Measurements from ENCODE around the gene CD58. TPM values are rescaled to one million over a fixed set of nuclear protein-coding genes. Genes with fewer than 3 reads are reported as not detected.

Gene CD58
- total RNA-seq, 1 experiment from 2014 or later = 11.0 TPM

DNA sequence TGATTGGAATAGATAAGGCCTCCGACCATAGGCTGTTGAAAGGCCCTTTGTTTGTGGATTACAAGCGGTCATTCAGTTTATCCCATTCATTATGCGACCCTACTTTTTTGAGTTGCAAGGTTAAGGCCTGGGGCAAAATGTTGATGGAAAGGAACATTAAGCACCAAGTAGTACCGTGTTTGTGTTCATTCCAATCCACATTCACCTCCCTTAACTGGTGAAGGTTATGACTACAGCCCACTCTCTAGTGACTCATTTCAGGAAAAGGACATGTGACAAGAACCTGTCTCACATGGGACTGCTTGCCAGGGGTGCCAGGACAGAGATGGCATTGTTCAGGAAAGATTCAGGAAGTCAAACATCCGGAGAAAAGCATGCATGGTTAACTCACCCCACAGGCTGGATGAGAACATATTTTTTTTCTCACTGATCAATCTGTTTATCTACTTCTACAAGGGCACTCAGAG lies 81.6 kb downstream of the CD58 start:
- Mint-ChIP-seq H3K27me3 (ENCODE audit: insufficient read depth, unreplicated experiment) (no peaks in the 10 kb centered on the region), H3K4me1 (ENCODE audit: insufficient read depth, unreplicated experiment) (peaks cover 29% of the 10 kb centered on the region), H3K4me3 (ENCODE audit: unreplicated experiment) (no peak overlapping the region), H3K9me3 (ENCODE audit: unreplicated experiment) (no peaks in the 10 kb centered on the region), H3K27ac (ENCODE audit: low read depth, unreplicated experiment) (no peak overlapping the region), H3K36me3 (ENCODE audit: insufficient read depth, unreplicated experiment) (peaks cover 5% of the 10 kb centered on the region)
- TF ChIP-seq, protein P1, sequence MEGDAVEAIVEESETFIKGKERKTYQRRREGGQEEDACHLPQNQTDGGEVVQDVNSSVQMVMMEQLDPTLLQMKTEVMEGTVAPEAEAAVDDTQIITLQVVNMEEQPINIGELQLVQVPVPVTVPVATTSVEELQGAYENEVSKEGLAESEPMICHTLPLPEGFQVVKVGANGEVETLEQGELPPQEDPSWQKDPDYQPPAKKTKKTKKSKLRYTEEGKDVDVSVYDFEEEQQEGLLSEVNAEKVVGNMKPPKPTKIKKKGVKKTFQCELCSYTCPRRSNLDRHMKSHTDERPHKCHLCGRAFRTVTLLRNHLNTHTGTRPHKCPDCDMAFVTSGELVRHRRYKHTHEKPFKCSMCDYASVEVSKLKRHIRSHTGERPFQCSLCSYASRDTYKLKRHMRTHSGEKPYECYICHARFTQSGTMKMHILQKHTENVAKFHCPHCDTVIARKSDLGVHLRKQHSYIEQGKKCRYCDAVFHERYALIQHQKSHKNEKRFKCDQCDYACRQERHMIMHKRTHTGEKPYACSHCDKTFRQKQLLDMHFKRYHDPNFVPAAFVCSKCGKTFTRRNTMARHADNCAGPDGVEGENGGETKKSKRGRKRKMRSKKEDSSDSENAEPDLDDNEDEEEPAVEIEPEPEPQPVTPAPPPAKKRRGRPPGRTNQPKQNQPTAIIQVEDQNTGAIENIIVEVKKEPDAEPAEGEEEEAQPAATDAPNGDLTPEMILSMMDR (IDR thresholded peaks at IDR 0.05; ENCODE audit: unreplicated experiment) = no peak
- ChIA-PET POLR2A (interaction anchor here (0.6 to 1.3 kb wide), 2 partner anchors 331 to 338 kb away, joined by 3 read pairs; no protein-coding TSS in a partner anchor), CTCF (interaction anchor here (0.8 to 13.7 kb wide), 4 partner anchors 10 to 349 kb away, joined by 3 to 222 read pairs (median 10); no protein-coding TSS in a partner anchor)
- DNase-seq (ENCODE audit: unreplicated experiment) = no peak
- intact Hi-C loops (cut with micrococcal nuclease) = loop anchor here (5.0 to 10.0 kb wide), 3 partner anchors 112 to 684 kb away; no protein-coding TSS in a partner anchor
- BruUV-seq (replicated peaks) = no TSS peak

DNA sequence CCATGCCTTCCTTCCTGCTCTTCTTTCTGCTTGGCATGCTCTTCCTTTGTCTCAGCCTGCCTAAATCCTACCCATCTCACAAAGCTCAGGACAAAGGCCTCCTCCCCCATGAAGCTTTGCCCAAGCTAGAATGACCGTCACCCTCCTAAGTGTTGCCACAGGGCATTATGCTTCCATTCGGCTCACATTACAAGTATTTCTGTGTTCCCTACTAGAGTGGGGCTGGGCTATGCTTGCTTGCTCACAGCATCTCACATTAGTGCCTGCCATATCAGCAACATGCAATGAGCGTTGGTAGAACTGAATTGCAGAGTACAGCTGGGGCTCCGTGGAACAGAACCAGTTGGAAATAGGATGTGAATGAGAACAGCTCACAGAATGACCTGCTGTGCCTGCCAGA lies 82.8 kb downstream of the CD58 start:
- Mint-ChIP-seq H3K27me3 (ENCODE audit: insufficient read depth, unreplicated experiment) (no peaks in the 10 kb centered on the region), H3K9me3 (ENCODE audit: unreplicated experiment) (no peaks in the 10 kb centered on the region), H3K4me1 (ENCODE audit: insufficient read depth, unreplicated experiment) (peaks cover 29% of the 10 kb centered on the region), H3K27ac (ENCODE audit: low read depth, unreplicated experiment) (no peak overlapping the region), H3K4me3 (ENCODE audit: unreplicated experiment) (no peak overlapping the region), H3K36me3 (ENCODE audit: insufficient read depth, unreplicated experiment) (peaks cover 5% of the 10 kb centered on the region)
- TF ChIP-seq, protein P1 (IDR thresholded peaks at IDR 0.05; ENCODE audit: unreplicated experiment) = no peak
- intact Hi-C loops (cut with micrococcal nuclease) = loop anchor here (5.0 to 10.0 kb wide), 3 partner anchors 111 to 683 kb away; no protein-coding TSS in a partner anchor
- BruUV-seq (replicated peaks) = no TSS peak
- ChIA-PET CTCF (interaction anchor here (0.7 to 8.7 kb wide), 7 partner anchors 9 to 347 kb away, joined by 3 to 323 read pairs (median 3); no protein-coding TSS in a partner anchor), POLR2A (interaction anchor here (0.5 to 5.4 kb wide), 4 partner anchors 17 to 349 kb away, joined by 3 to 33 read pairs (median 4); no protein-coding TSS in a partner anchor)
- peak; percentile 65 for DNase-seq (ENCODE audit: unreplicated experiment)

DNA sequence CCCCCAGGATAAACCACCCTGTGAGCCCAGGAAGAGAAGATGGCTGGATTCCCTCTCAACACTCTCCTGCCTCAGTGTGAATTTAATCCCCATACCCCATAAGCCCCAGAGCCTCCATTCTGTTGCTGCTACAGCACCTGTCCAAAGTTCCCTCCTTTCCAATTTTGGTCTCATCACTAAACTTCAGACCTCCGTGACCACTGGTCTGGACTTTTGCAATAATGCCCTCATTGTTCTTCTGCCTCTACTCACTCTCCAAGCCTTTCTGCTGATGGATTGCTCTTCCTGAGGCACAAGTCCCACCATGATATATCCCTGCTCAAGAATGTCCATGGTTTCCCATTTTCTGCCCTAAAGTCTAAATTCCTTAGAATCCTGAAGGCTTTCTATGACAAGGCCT lies 83.2 kb downstream of the CD58 start:
- intact Hi-C loops (cut with micrococcal nuclease) = loop anchor here (5.0 to 10.0 kb wide), 3 partner anchors 110 to 683 kb away; no protein-coding TSS in a partner anchor
- CTCF ChIA-PET = interaction anchor here (0.7 to 8.7 kb wide), 11 partner anchors 9 to 357 kb away, joined by 3 to 323 read pairs (median 3); no protein-coding TSS in a partner anchor
- POLR2A ChIA-PET = interaction anchor here (0.7 to 5.4 kb wide), 4 partner anchors 18 to 348 kb away, joined by 3 to 33 read pairs (median 4); no protein-coding TSS in a partner anchor

DNA sequence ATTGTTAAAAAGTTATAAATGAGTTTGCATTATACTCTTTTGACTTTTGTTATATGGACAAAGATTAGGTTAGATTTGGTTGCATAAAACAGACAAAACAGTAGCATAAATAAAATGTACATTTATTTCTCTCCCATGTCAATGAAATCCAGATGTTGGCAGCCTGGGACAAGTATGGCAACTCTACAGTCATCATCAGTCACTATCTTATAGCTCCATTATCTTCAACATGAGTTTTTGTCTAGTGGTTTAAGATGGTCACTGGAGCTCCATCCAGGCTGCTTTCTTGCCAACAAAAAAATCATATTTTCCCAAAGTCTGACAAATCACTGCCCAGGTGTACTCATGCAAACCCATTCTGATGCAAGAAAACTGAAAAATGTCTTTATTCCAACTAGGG lies 83.8 kb downstream of the CD58 start:
- H3K4me3 Mint-ChIP-seq (ENCODE audit: unreplicated experiment) = no peak overlapping the region
- CTCF ChIA-PET = interaction anchor here (0.6 to 8.7 kb wide), 13 partner anchors 10 to 356 kb away, joined by 3 to 323 read pairs (median 3); no protein-coding TSS in a partner anchor
- DNase-seq (ENCODE audit: unreplicated experiment) = no peak
- no TSS peak for BruUV-seq (replicated peaks)
- POLR2A ChIA-PET = interaction anchor here (0.7 to 5.4 kb wide), 3 partner anchors 18 to 348 kb away, joined by 4 to 33 read pairs (median 10); no protein-coding TSS in a partner anchor
- peaks cover 5% of the 10 kb centered on the region for H3K36me3 Mint-ChIP-seq (ENCODE audit: insufficient read depth, unreplicated experiment)
- peaks cover 29% of the 10 kb centered on the region for H3K4me1 Mint-ChIP-seq (ENCODE audit: insufficient read depth, unreplicated experiment)
- no peak overlapping the region for H3K27ac Mint-ChIP-seq (ENCODE audit: low read depth, unreplicated experiment)
- intact Hi-C loops (cut with micrococcal nuclease) = loop anchor here (5.0 to 10.0 kb wide), 3 partner anchors 110 to 682 kb away; no protein-coding TSS in a partner anchor
- H3K27me3 Mint-ChIP-seq (ENCODE audit: insufficient read depth, unreplicated experiment) = no peaks in the 10 kb centered on the region
- TF ChIP-seq, protein P1 (IDR thresholded peaks at IDR 0.05; ENCODE audit: unreplicated experiment) = no peak
- no peaks in the 10 kb centered on the region for H3K9me3 Mint-ChIP-seq (ENCODE audit: unreplicated experiment)

More for the DNA sequence above, 83.2 kb downstream of the CD58 start:
- Mint-ChIP-seq H3K27me3 (ENCODE audit: insufficient read depth, unreplicated experiment) (no peaks in the 10 kb centered on the region), H3K4me1 (ENCODE audit: insufficient read depth, unreplicated experiment) (peaks cover 29% of the 10 kb centered on the region), H3K9me3 (ENCODE audit: unreplicated experiment) (no peaks in the 10 kb centered on the region), H3K4me3 (ENCODE audit: unreplicated experiment) (no peak overlapping the region), H3K27ac (ENCODE audit: low read depth, unreplicated experiment) (no peak overlapping the region), H3K36me3 (ENCODE audit: insufficient read depth, unreplicated experiment) (peaks cover 5% of the 10 kb centered on the region)
- TF ChIP-seq, protein P1 (IDR thresholded peaks at IDR 0.05; ENCODE audit: unreplicated experiment) = no peak
- no peak for DNase-seq (ENCODE audit: unreplicated experiment)
- no TSS peak for BruUV-seq (replicated peaks)

All from MCF 10A (cell line).